ENCODE measurements around the gene TFPI2.
A peak's percentile ranks its signal among the peaks of the same experiment; 100 is the strongest.
"Not testable (repeated sequence)": the region's sequence is repeated elsewhere in the genome, so short reads cannot be mapped to it uniquely, and the experiment has no call there.

Gene TFPI2, protein sequence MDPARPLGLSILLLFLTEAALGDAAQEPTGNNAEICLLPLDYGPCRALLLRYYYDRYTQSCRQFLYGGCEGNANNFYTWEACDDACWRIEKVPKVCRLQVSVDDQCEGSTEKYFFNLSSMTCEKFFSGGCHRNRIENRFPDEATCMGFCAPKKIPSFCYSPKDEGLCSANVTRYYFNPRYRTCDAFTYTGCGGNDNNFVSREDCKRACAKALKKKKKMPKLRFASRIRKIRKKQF

DNA sequence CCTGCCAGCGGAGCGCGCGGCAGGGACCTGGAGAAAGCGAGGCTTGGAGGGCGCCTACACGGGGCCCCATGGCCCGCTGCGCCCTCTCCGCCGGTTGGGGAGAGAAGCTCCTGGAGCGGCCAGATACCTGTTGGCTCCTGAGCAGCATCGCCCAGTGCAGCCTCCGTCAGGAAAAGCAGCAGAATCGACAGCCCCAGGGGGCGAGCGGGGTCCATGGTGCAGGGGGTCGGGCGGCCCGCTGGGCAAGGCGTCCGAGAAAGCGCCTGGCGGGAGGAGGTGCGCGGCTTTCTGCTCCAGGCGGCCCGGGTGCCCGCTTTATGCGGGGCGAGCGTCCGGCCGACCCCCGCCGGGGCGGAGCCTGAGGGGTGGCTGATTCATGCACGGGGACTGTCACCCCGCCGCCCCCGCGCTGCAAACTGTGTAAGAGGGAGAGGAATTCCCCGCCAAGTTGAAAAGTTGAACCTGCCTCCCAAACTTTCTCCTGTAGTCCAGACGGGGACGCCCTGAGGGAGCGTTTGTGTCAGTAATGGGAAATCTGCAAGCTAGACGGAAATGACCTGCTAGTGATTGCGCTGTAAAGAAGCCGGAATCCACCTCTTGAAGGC, at the start of gene TFPI2:
Gene TFPI2, minus strand, starts transcription at position 290 of the 605 bp plus-strand sequence. Its CDS starts 75 bp downstream, at position 215.
- no peaks in the 10 kb centered on the region for H3K9me3 Mint-ChIP-seq
- H3K36me3 Mint-ChIP-seq (ENCODE audit: low read depth), result peaks cover 2% of the 10 kb centered on the region
- peaks cover 48% of the 10 kb centered on the region for H3K27me3 Mint-ChIP-seq (ENCODE audit: low read depth)
- H3K4me3 Mint-ChIP-seq, result peak within 1 kb of the TSS; percentile 70
- H3K4me1 Mint-ChIP-seq (ENCODE audit: low read depth), result peaks cover 5% of the 10 kb centered on the region
- H3K27ac Mint-ChIP-seq, result no peak within 1 kb of the TSS

DNA sequence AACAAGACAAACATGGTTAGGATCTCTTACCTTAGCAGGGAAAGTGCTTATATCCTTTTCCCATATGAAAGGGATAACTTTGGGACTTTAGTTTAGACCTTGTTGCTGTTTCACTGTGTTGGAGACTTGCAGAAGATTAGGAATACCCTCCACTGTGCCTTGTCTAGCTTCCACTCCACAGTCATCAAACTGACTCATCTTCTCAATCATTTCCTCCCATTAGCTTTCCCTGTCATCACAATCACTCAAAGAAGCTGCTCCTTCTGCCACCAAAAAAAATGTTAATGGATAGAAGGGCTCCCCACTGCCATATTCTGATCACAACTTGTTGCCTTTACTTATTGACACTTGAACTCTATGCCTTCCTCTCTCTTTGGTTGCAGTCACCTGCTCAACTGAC, 47.7 kb upstream of the TFPI2 start:
- no peaks in the 10 kb centered on the region for H3K36me3 Mint-ChIP-seq (ENCODE audit: low read depth)
- peaks cover 4% of the 10 kb centered on the region for H3K27me3 Mint-ChIP-seq (ENCODE audit: low read depth)
- no peak overlapping the region for H3K27ac Mint-ChIP-seq
- H3K4me1 Mint-ChIP-seq (ENCODE audit: low read depth), result no peaks in the 10 kb centered on the region
- no peak overlapping the region for H3K4me3 Mint-ChIP-seq
- no peaks in the 10 kb centered on the region for H3K9me3 Mint-ChIP-seq

DNA sequence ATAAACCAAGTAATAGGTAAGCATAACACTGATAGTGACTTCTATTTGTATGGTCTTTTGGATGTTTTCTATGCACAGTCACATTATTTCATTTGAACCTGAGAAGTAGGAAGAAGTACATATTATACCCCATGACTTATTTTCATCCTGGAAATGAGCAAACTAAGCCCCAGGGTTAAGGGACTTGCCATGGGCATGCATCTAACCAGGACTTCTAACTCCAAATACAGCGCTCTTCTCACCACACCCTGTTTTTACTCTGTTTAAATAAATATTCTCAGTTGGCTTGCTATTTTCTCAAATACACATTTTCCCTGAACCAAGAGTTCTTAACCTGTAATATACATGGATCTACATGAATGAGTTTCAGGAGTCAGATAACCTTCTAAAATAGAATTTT, 47.3 kb upstream of the TFPI2 start:
- no peak overlapping the region for H3K27ac Mint-ChIP-seq
- no peak overlapping the region for H3K4me3 Mint-ChIP-seq
- H3K9me3 Mint-ChIP-seq, result no peaks in the 10 kb centered on the region
- no peaks in the 10 kb centered on the region for H3K36me3 Mint-ChIP-seq (ENCODE audit: low read depth)
- H3K27me3 Mint-ChIP-seq (ENCODE audit: low read depth), result peaks cover 4% of the 10 kb centered on the region
- H3K4me1 Mint-ChIP-seq (ENCODE audit: low read depth), result no peaks in the 10 kb centered on the region

DNA sequence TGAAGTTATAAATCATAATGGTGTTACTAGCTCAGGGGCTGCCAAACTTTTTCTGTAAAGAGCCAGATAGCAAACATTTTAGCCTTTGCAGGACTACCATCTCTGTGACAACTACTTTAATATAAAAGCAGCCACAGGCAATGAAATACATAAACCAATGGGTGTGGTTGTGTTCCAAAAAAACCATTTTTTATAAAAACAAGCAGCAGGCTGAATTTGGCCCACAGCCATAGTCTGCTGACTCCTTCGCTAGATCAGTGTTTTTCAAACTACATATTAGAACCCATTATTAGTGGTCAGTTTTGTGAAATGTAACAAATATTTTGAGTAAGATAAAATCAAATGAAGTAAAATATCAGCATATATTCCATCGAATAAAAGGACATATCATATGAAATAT, 44.5 kb upstream of the TFPI2 start:
- Mint-ChIP-seq H3K27me3 (ENCODE audit: low read depth) (peaks cover 11% of the 10 kb centered on the region), H3K9me3 (no peaks in the 10 kb centered on the region), H3K4me1 (ENCODE audit: low read depth) (no peaks in the 10 kb centered on the region), H3K36me3 (ENCODE audit: low read depth) (no peaks in the 10 kb centered on the region), H3K27ac (no peak overlapping the region), H3K4me3 (no peak overlapping the region)

DNA sequence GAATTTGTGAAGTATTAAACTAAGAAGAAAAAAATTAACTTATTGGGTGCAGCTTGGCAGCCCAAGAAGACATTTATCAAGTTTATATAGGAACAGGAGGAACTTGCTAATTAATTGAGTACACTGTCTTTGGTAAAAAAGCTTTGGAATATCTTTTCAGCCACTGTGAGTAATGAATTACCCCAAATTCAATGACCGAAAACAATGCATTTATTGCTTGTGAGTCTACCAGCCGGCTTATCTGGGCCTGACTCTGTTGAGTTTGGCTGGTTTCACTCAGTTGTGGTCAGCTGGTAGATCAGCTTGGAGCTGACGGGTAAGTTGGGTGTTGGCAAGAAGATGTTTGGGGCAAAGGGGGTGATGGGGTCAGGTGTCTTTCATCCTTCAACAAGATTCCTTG, 42.6 kb upstream of the TFPI2 start:
- Mint-ChIP-seq H3K36me3 (ENCODE audit: low read depth) (no peaks in the 10 kb centered on the region), H3K27me3 (ENCODE audit: low read depth) (peaks cover 12% of the 10 kb centered on the region), H3K4me3 (no peak overlapping the region), H3K4me1 (ENCODE audit: low read depth) (no peaks in the 10 kb centered on the region), H3K27ac (no peak overlapping the region), H3K9me3 (no peaks in the 10 kb centered on the region)

DNA sequence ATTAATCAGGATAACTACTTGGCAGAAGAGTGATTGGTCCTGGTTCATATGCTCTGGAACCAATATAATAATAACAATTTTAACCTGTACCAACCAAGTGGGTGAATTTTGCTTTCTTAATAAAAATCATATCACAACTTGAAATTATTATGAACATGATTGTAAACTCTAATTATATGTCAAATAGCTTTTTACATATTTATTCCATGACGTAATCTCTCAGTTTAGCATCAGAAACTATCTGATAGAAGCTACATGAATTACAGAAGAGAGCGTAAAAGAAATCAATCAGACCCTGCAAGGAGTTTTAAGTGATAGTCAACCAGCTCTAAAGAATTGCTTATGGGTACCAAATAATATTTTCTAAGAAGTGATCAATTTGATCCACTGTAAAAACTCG, 41.1 kb upstream of the TFPI2 start:
- H3K9me3 Mint-ChIP-seq, result no peaks in the 10 kb centered on the region
- H3K27me3 Mint-ChIP-seq (ENCODE audit: low read depth), result peaks cover 8% of the 10 kb centered on the region
- H3K27ac Mint-ChIP-seq, result no peak overlapping the region
- H3K4me3 Mint-ChIP-seq, result no peak overlapping the region
- no peaks in the 10 kb centered on the region for H3K4me1 Mint-ChIP-seq (ENCODE audit: low read depth)
- no peaks in the 10 kb centered on the region for H3K36me3 Mint-ChIP-seq (ENCODE audit: low read depth)

DNA sequence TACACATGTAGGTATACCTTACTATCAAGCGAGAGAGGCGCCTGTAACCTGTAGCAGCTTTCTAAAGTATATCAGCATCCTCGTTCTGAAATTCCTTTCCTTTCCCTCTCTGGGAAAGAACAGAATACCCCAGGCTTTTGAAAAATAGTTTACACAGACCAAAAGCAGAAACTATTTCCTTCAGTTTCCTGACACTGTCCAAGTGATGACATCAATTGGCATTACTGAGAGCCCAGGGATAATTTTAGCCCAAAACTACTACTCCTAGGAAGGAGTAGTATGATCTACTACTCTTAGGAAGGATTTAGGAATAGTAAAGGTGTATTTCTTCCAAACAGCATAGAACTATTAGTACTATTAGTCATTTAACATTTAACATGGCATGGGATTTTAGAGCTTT, 37.0 kb upstream of the TFPI2 start:
- Mint-ChIP-seq H3K27ac (no peak overlapping the region), H3K9me3 (no peaks in the 10 kb centered on the region), H3K4me3 (no peak overlapping the region), H3K4me1 (ENCODE audit: low read depth) (no peaks in the 10 kb centered on the region), H3K27me3 (ENCODE audit: low read depth) (peaks cover 17% of the 10 kb centered on the region), H3K36me3 (ENCODE audit: low read depth) (no peaks in the 10 kb centered on the region)

DNA sequence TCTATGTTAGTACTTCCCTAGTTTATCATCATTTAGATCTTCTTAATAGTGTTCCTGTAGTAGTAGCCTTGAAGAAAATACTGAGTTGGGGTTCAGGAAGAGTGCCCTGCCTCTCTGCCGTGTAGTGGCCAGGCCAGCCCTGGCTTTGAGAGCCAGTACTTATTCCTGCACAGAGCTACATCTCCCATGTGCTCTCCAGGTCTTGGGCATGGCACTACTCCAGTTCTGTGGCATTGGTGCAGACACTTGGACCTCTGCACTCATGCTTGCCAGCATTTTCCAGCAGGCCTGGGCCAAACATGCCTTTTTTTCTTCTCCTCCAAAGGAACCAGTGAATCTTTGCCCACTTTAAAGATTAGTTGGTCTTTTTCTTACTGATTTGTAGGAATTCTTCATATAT, 36.2 kb upstream of the TFPI2 start:
- H3K36me3 Mint-ChIP-seq (ENCODE audit: low read depth), result no peaks in the 10 kb centered on the region
- H3K4me3 Mint-ChIP-seq, result no peak overlapping the region
- H3K9me3 Mint-ChIP-seq, result no peaks in the 10 kb centered on the region
- H3K27me3 Mint-ChIP-seq (ENCODE audit: low read depth), result peaks cover 22% of the 10 kb centered on the region
- H3K27ac Mint-ChIP-seq, result no peak overlapping the region
- no peaks in the 10 kb centered on the region for H3K4me1 Mint-ChIP-seq (ENCODE audit: low read depth)

DNA sequence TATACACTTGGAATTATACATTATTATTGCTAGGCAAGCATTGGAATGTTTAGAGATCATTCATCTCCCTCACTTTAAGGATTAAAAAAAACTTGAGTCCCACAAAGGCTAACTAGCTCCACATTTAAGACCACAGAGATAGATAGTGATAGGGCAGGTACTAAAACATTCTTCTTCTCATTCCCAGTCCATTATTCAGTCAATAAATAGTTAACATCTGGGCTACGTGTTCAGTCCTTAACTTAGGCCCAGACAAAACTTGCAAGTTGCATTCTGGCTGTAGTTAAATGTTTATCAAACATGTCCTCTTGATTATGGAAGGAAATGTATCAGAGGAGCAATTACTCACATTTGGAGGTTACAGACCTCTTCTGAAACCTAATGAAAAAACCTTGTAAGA, 33.4 kb upstream of the TFPI2 start:
- Mint-ChIP-seq H3K27ac (no peak overlapping the region), H3K36me3 (ENCODE audit: low read depth) (no peaks in the 10 kb centered on the region), H3K27me3 (ENCODE audit: low read depth) (peaks cover 24% of the 10 kb centered on the region), H3K9me3 (no peaks in the 10 kb centered on the region), H3K4me1 (ENCODE audit: low read depth) (no peaks in the 10 kb centered on the region), H3K4me3 (no peak overlapping the region)

DNA sequence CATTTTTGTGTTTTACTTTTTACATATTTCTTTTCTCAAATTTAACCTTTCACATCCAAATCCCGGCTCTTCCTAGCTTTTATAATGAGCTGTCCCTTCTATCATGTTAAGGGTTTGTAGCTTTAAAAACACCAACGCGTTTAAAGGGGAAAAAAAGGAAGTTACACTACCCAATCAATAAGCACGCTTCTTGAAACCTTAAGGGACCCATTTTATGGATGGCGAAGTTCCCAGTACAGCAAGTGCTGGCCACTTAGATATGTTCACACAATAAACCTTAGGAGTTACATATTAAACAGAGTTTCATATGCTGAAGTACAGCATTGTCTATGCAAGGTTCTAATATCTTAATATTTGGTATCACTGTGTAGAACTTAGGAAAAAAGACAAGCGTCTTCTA, 32.7 kb upstream of the TFPI2 start:
- Mint-ChIP-seq H3K36me3 (ENCODE audit: low read depth) (no peaks in the 10 kb centered on the region), H3K27ac (no peak overlapping the region), H3K9me3 (no peaks in the 10 kb centered on the region), H3K27me3 (ENCODE audit: low read depth) (peaks cover 24% of the 10 kb centered on the region), H3K4me3 (no peak overlapping the region), H3K4me1 (ENCODE audit: low read depth) (no peaks in the 10 kb centered on the region)

DNA sequence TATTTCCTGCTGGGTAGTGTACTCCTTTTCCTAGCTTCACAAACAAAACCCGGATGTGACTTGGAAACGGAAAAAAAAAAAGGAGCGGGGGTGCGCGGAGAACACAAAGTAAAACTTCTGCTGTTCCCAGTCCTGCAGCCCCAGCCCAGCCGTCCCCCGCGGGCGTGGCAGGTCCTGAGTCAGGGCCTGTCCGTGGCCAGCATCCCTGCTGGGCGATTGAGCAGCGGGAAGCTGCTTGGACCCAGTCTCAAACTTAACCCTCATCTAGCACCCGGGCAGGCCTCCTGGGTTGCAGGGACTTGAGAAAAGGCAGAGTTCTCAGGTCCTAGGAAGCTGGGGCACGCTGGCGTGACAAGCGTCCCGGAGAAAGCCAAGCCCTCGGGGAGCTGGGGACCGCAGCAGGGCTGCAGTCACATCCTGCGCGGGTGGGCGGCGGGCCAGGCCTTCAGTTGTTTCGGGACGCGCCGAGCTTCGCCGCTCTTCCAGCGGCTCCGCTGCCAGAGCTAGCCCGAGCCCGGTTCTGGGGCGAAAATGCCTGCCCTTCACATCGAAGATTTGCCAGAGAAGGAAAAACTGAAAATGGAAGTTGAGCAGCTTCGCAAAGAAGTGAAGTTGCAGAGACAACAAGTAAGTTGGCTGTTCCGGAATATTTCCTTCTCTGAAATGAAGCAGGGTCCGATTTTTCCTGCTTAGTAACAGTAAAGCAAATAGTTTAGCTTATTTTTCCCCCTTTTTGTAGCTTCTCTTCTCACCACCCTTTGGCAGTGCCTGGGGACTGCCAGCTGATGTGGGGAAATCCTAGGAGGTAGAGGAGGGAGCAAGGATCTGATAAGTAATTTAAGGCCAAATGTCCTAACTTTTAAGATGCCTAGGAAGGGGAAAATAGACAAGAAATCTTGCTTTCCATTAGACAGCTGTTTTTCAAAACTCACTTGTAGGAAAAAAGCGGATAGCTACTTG, 31.3 kb upstream of the TFPI2 start, which contains the start of gene GNG11:
Gene GNG11, plus strand, starts transcription at position 129 of the 960 bp plus-strand sequence. Its CDS starts 403 bp downstream, at position 532.
- Mint-ChIP-seq H3K9me3 (no peaks in the 10 kb centered on the region), H3K4me1 (ENCODE audit: low read depth) (no peaks in the 10 kb centered on the region), H3K27me3 (ENCODE audit: low read depth) (peaks cover 24% of the 10 kb centered on the region)

DNA sequence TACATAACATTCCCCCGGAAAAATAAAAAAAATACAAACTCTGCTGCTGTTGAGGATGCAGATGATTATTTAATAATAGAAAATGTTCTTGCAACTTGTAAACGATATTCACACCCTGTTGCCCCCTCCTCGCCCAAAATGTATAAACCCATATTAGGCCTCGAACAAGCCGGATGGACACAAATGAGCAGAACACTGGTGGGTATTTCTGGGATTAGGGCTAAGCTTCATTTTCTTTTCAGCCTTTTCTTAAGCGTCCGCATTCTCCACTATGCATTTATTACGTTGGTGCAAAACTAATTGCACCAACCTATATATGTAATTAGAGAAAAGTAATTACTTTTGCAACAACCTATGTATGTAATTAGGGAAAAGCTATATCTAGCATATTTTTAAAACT, 30.6 kb upstream of the TFPI2 start:
- Mint-ChIP-seq H3K36me3 (ENCODE audit: low read depth) (no peaks in the 10 kb centered on the region), H3K27ac (no peak overlapping the region), H3K4me3 (peak overlapping the region; percentile 67), H3K9me3 (no peaks in the 10 kb centered on the region), H3K27me3 (ENCODE audit: low read depth) (peaks cover 28% of the 10 kb centered on the region), H3K4me1 (ENCODE audit: low read depth) (no peaks in the 10 kb centered on the region)

More for the DNA sequence above, 31.3 kb upstream of the TFPI2 start, which contains the start of gene GNG11:
- Mint-ChIP-seq H3K36me3 (ENCODE audit: low read depth) (no peaks in the 10 kb centered on the region), H3K4me3 (peak within 1 kb of the TSS; percentile 67), H3K27ac (no peak within 1 kb of the TSS)

DNA sequence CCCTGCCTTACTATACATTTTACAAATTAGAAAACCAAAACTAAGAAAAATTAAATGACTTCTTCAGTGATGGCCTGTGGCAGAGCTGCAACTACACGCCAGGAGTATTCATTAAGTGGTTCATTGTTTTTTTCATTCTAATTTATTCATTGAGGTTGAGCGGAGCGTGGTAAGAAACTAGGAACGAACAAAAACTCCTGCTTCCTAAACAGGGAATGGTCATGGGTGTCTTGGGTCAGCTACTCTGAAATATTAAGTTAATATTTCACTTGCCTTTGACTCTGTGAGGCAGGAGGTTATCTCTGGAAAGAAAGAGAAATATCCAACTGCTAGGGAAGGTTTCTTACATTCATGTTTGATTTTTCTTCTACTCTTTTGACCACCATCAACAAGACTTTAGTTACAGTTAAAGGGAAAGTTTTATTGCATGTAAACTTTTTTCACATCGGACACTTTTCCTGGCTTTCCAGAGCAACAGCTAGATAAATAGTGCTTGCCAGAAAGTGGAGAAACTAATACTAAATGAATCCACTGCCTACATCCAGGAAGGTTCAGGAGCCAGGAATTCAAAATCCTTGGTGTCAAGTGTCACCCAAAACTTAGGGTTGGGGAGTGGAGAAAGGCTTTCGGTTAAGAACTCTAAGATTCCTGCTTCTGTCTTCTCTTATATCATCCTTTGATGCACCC, 30.1 kb upstream of the TFPI2 start:
- H3K9me3 Mint-ChIP-seq, result no peaks in the 10 kb centered on the region
- no peaks in the 10 kb centered on the region for H3K4me1 Mint-ChIP-seq (ENCODE audit: low read depth)
- no peaks in the 10 kb centered on the region for H3K36me3 Mint-ChIP-seq (ENCODE audit: low read depth)
- peaks cover 28% of the 10 kb centered on the region for H3K27me3 Mint-ChIP-seq (ENCODE audit: low read depth)
- H3K4me3 Mint-ChIP-seq, result no peak overlapping the region
- H3K27ac Mint-ChIP-seq, result no peak overlapping the region

DNA sequence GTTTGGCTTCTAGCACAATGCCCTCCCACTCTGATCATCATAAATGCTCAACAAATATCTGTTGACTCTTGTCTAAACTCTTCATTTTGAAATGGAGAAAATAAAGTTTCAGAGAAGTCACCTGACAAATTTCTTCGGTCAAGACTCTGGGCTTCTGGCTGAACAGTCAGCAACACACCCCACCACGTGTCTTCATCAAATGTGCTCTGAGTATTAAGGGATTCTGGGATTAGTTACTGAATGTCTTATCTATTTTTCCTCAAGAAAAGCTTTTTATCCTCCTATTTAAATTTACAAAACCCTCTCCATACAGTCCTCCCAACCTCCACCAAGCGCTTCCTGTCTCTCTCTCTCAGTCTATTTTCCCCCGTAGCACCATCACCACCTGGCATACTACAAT, 25.8 kb upstream of the TFPI2 start:
- not testable (repeated sequence) for H3K36me3 Mint-ChIP-seq (ENCODE audit: low read depth); H3K4me1 Mint-ChIP-seq (ENCODE audit: low read depth); H3K27ac Mint-ChIP-seq; H3K4me3 Mint-ChIP-seq; H3K9me3 Mint-ChIP-seq
- peaks cover 20% of the 10 kb centered on the region for H3K27me3 Mint-ChIP-seq (ENCODE audit: low read depth)

All from T-helper 1 cell treated with Interleukin-12 subunit alpha and Interleukin-12 subunit beta and Interleukin-4 antibody, amounts not matched to agents 30 μg/mL and 1 μg/mL, for 36 hours (primary cell).